Hepatocyte (in vitro differentiated cells): ENCODE results near the gene PTPN13. TPM values are rescaled to one million over a fixed set of nuclear protein-coding genes. Genes with fewer than 3 reads are reported as not detected.

Experiments
- DNase-seq: peaks from one replicate; pipeline ENCODE4 v3.0.0-alpha.2; 2016; ENCODE audit warnings: low spot score
- H2AFZ ChIP-seq: fragments of 200-600 bp; sonication (generic); 2 replicates; pipeline ENCODE4 v1.6.0; 2016; ENCODE audit warnings: antibody characterized with exemption, mild to moderate bottlenecking
- H3K27ac ChIP-seq: fragments of 200-600 bp; sonication (generic); 2 replicates; pipeline ENCODE4 v1.5.1; 2016; ENCODE audit warnings: mild to moderate bottlenecking
- H3K27me3 ChIP-seq: fragments of 200-600 bp; sonication (generic); 2 replicates; pipeline ENCODE4 v1.6.1; 2016
- H3K36me3 ChIP-seq: fragments of 200-600 bp; sonication (generic); replicated peaks from 2 replicates; pipeline ENCODE4 v1.5.1; 2016; ENCODE audit warnings: low read depth; ENCODE audit not compliant: insufficient read depth
- H3K4me1 ChIP-seq: fragments of 200-600 bp; sonication (generic); 2 replicates; pipeline ENCODE4 v1.5.1; 2016; ENCODE audit warnings: mild to moderate bottlenecking, moderate library complexity; ENCODE audit not compliant: insufficient read depth
- H3K4me2 ChIP-seq: fragments of 200-600 bp; sonication (generic); 2 replicates; pipeline ENCODE4 v1.6.0; 2016
- H3K4me3 ChIP-seq: fragments of 200-600 bp; sonication (generic); 2 replicates; pipeline ENCODE4 v1.5.1; 2016; ENCODE audit warnings: mild to moderate bottlenecking
- H3K79me2 ChIP-seq: fragments of 200-600 bp; sonication (generic); 2 replicates; pipeline ENCODE4 v1.6.0; 2017; ENCODE audit warnings: mild to moderate bottlenecking
- H3K9me2 ChIP-seq: fragments of 200-600 bp; sonication (generic); replicated peaks from 2 replicates; pipeline ENCODE4 v1.6.0; 2017; ENCODE audit warnings: mild to moderate bottlenecking; ENCODE audit not compliant: insufficient read depth
- H3K9me3 ChIP-seq: fragments of 200-600 bp; sonication (generic); 2 replicates; pipeline ENCODE4 v1.5.1; 2016; ENCODE audit warnings: low read depth, mild to moderate bottlenecking
- H4K20me1 ChIP-seq: fragments of 200-600 bp; sonication (generic); 2 replicates; pipeline ENCODE4 v1.6.0; 2016; ENCODE audit warnings: mild to moderate bottlenecking; ENCODE audit not compliant: insufficient read depth, poor library complexity, severe bottlenecking
- CTCF ChIP-seq: fragments of 200-600 bp; sonication (generic); IDR thresholded peaks from 2 replicates; pipeline ENCODE4 v1.5.1; 2016; ENCODE audit warnings: antibody characterized with exemption, mild to moderate bottlenecking; ENCODE audit not compliant: poor library complexity
- EZH2 ChIP-seq: fragments of 200-600 bp; sonication (generic); IDR thresholded peaks from 2 replicates; pipeline ENCODE4 v1.6.1; 2016; ENCODE audit warnings: antibody characterized with exemption, mild to moderate bottlenecking, borderline replicate concordance
- EZH2phosphoT487 ChIP-seq: fragments of 200-600 bp; sonication (generic); IDR thresholded peaks from one replicate; pipeline ENCODE4 v1.6.1; 2018; ENCODE audit warnings: antibody characterized with exemption, mild to moderate bottlenecking, low read depth, moderate library complexity; ENCODE audit not compliant: unreplicated experiment, severe bottlenecking
- WGBS: methylation state at CpG from one replicate; pipeline ENCODE4 v1.1.6; 2016; ENCODE audit warnings: low lambda C conversion rate; ENCODE audit errors: missing lambda C conversion rate; 5-methylcytosine and 5-hydroxymethylcytosine counted together
- polyA plus RNA-seq: library from polyadenylated mRNA; unstranded; fragments of >200 nt; fragmentation: Nextera tagmentation; extraction: Ambion mirVana; gene quantifications from 2 replicates; pipeline ENCODE4 v1.2.1, GENCODE V29; 2016
- total RNA-seq: library from RNA; depleted of rRNA; stranded (reverse); fragments of >200 nt; gene quantifications from 2 replicates; pipeline ENCODE4 v1.2.3, GENCODE V29; 2014

Gene PTPN13
- total and polyA plus RNA-seq, 2 experiments from 2014 or later, result 12.6 to 52.8 TPM

- Histone ChIP-seq H3K79me2 (no peaks in the 10 kb centered on the region), H3K4me1 (no peaks in the 10 kb centered on the region), H4K20me1 (no peaks in the 10 kb centered on the region), H3K36me3 (no peaks in the 10 kb centered on the region), H3K27me3 (no peaks in the 10 kb centered on the region), H3K9me3 (no peaks in the 10 kb centered on the region), H2AFZ (no peak overlapping the region), H3K9me2 (no peaks in the 10 kb centered on the region), H3K27ac (no peak overlapping the region), H3K4me2 (no peak overlapping the region), H3K4me3 (no peak overlapping the region)
- no peak for DNase-seq
- 69% methylated on average over 2 of the region's 2 CpGs for WGBS
- no peak for TF ChIP-seq EZH2
- TF ChIP-seq EZH2phosphoT487, result no peak
- no peak for TF ChIP-seq CTCF
Measured at GRCh38 chr4:86788826-86789225, 194.7 kb downstream of the PTPN13 start.

GRCh38 chr4:86791126-86791525 is 197.0 kb downstream of the PTPN13 start:
- Histone ChIP-seq H3K9me2 (no peaks in the 10 kb centered on the region), H2AFZ (no peak overlapping the region), H3K9me3 (no peaks in the 10 kb centered on the region), H3K4me1 (no peaks in the 10 kb centered on the region), H3K4me3 (no peak overlapping the region), H3K36me3 (no peaks in the 10 kb centered on the region), H3K27me3 (no peaks in the 10 kb centered on the region), H3K79me2 (no peaks in the 10 kb centered on the region), H3K27ac (no peak overlapping the region), H3K4me2 (no peak overlapping the region), H4K20me1 (no peaks in the 10 kb centered on the region)
- TF ChIP-seq EZH2 (no peak), CTCF (no peak), EZH2phosphoT487 (no peak)
- 91% methylated on average over 8 of the region's 8 CpGs for WGBS
- no peak for DNase-seq

GRCh38 chr4:86809809-86810208 is 215.7 kb downstream of the PTPN13 start:
- no peak overlapping the region for H3K4me3 ChIP-seq
- no peak for DNase-seq
- no peaks in the 10 kb centered on the region for H3K4me1 ChIP-seq
- WGBS, result 94% methylated on average over 3 of the region's 3 CpGs
- no peaks in the 10 kb centered on the region for H3K79me2 ChIP-seq
- H3K4me2 ChIP-seq, result no peak overlapping the region
- no peaks in the 10 kb centered on the region for H3K9me3 ChIP-seq
- H3K36me3 ChIP-seq, result no peaks in the 10 kb centered on the region
- no peaks in the 10 kb centered on the region for H3K27me3 ChIP-seq
- TF ChIP-seq EZH2 (no peak), CTCF (no peak), EZH2phosphoT487 (no peak)
- no peaks in the 10 kb centered on the region for H3K9me2 ChIP-seq
- no peaks in the 10 kb centered on the region for H4K20me1 ChIP-seq
- no peak overlapping the region for H3K27ac ChIP-seq
- no peak overlapping the region for H2AFZ ChIP-seq

GRCh38 chr4:86810847-86811246 is 216.7 kb downstream of the PTPN13 start:
- no peaks in the 10 kb centered on the region for H3K79me2 ChIP-seq
- no peaks in the 10 kb centered on the region for H3K9me2 ChIP-seq
- no peak overlapping the region for H2AFZ ChIP-seq
- H3K4me1 ChIP-seq, result no peaks in the 10 kb centered on the region
- 98% methylated on average over 3 of the region's 3 CpGs for WGBS
- no peak overlapping the region for H3K27ac ChIP-seq
- H3K36me3 ChIP-seq, result no peaks in the 10 kb centered on the region
- no peak for DNase-seq
- peaks cover 6% of the 10 kb centered on the region for H3K9me3 ChIP-seq
- no peak overlapping the region for H3K4me3 ChIP-seq
- H3K27me3 ChIP-seq, result no peaks in the 10 kb centered on the region
- TF ChIP-seq EZH2, result no peak
- TF ChIP-seq EZH2phosphoT487, result no peak
- no peak for TF ChIP-seq CTCF
- no peaks in the 10 kb centered on the region for H4K20me1 ChIP-seq
- H3K4me2 ChIP-seq, result no peak overlapping the region
